Left cardiac atrium (tissue), 4 donors: ENCODE results near the gene AP4S1. TPM values are rescaled to one million over a fixed set of nuclear protein-coding genes. Genes with fewer than 3 reads are reported as not detected.

ENCODE experiments used
- ATAC-seq, 2 donors: fragments of 200-7000 bp; cut with Tn5 transposase; one replicate each; pipeline ENCODE4 v1.9.1; 2020; ENCODE audit warnings: mild to moderate bottlenecking in 2 of 2, moderate library complexity in 2 of 2
- DNase-seq: peaks from one replicate; pipeline ENCODE4 v3.0.0-alpha.2; 2020
- intact Hi-C, 2 donors: fragments of 100-400 bp; cut with DNase I; formaldehyde crosslinking; loops; one replicate each; pipeline versions ENCODE4 v1.14.1 to v1.15.1; 2022 to 2023
- total RNA-seq, 2 donors: library from RNA; stranded (reverse); fragmentation: NEBNext Ultra II Directional; extraction: Animal tissue kit (Norgen Biotek cat#: 25700); gene quantifications; one replicate each; pipeline ENCODE4 v1.2.1, GENCODE V29; 2021
- donor health status: DM: no; HTN: yes; CAD: no.
- donor health status: DM: no; HTN: yes; CAD: no; lungs with severe emphysema.
- donor health status: DM: yes; HTN: yes; CAD: no.
- donor health status: Dilated cardiomyopathy.

AP4S1 gene
- total RNA-seq, 2 donors from 2014 or later = 6.3 to 7.5 TPM

DNA sequence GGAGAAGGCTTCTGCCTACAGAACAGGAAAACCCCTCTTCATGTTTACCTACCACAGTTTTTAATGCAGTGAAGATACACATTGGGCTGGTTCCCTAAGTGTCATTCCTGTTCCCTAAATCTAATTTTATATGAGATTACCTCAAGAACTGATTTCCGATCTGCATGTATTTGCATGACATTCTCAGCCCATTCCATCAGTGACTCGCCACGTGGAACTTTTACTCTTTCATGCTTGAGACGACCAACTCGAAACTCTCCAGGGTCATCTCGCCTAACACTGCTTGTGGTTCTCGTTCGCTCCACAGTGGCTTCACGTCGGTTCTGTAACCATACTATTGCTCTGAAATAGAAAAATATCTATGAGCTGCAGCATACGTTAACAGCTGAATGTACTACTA is 83.8 kb downstream of the AP4S1 start:
- intact Hi-C loops = loop anchor here in 1 of 2 donors (5.0 kb wide), 1 partner anchor 33 kb away; no protein-coding TSS in a partner anchor
- DNase-seq (no peak), ATAC-seq (no peak)

DNA sequence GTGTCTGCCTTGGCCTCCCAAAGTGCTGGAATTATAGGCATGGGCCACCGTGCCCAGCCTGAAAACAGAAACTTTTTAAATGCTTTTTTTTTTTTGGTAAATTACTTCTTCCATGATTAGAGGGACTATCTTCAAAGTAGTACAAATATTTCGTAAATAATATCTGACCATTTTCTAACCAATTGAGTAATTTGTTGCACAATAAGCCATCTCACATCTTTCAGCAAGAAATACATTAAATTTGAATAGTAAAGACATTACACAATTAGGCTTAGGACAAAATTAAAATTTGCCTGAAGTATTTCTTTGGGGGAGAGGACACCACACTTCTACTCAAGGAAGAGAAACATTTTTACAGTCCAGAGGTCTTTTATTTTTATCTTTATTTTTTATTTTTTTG is 85.4 kb downstream of the AP4S1 start:
- ATAC-seq (no peak), DNase-seq (no peak)
- intact Hi-C loops = loop anchor here in 1 of 2 donors (5.0 kb wide), 1 partner anchor 36 kb away; no protein-coding TSS in a partner anchor

DNA sequence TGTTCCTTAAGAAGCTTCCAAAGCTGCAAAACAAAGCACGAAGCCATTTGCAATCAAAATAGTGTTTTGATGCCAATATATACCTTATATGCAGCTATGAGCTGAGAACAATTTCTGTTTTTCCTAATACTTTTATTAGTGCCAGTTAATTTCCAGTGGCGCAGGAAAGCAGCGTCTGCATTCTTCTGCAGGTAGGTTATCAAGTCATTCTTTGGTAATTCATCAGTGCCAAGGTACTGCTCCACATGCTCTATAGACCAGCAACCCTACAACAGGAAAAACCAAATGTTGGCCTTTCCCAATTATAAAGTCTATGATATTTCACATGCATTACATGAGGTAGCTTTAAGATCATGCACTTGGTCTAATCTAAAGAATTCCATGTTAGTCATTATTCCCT is 88.3 kb downstream of the AP4S1 start:
- ATAC-seq (no peak), DNase-seq (no peak)
- intact Hi-C loops = loop anchor here in 1 of 2 donors (5.0 kb wide), 1 partner anchor 34 kb away; no protein-coding TSS in a partner anchor

DNA sequence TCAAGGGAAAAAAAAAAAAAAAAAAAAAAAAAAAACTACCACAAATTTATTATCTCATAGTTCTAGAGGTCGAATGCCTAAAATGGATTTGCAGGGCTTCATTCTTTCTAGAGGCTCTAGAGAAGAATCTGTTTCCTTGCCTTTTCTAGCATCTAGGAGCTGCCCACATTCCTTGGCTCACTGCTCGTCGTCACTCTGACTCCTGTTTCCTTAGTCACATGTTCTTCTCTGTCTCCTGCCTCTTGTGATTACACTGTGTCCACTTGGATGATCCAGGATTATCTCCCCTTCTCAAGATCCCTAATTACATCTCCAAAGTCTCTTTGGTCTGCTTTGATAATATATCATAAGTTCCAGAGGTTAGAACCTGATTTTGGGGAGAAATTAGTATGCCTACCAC is 93.4 kb downstream of the AP4S1 start:
- DNase-seq (no peak), ATAC-seq (no peak)
- intact Hi-C loops = no loop called here

DNA sequence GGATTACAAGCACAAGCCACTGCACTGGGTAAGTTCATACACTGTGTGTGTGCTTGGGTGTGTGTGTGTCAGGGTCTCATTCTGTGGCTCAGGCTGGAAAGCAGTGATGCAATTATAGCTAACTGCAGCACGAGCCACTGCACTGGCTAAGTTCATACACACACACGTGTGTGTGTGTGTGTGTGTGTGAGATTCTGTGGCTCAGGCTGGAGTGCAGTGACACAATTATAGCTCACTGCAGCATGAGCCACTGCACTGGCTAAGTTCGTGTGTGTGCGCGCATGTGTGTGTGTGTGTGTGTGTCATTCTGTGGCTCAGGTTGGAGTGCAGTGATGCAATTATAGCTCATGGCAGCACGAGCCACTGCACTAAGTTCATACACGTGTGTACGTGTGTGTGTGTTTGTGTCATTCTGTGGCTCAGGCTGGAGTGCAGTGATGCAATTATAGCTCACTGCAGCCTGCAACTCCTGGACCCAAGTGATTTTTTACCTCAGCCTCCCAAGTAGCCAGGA is 96.7 kb downstream of the AP4S1 start:
- no peak for DNase-seq
- ATAC-seq = no peak
- intact Hi-C loops = no loop called here

DNA sequence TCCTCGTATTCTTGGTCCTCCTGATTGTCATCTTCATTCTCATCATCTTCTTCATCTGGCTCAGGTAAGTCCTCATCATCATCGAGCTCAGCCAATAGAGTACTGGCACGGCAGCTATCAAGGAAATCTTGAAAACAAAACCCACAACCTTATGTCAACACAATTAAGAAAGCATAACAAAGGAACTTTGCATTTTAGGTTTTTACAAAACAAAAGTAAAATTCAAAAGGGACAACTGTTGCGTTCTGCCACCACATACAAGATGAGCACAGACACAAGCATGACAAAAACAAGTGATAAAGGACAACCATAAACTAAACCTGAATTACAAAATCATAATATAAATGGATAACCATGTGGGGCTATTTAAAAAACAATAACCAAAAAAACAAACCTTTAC is 97.5 kb downstream of the AP4S1 start:
- no peak for ATAC-seq
- intact Hi-C loops = no loop called here
- DNase-seq = no peak

DNA sequence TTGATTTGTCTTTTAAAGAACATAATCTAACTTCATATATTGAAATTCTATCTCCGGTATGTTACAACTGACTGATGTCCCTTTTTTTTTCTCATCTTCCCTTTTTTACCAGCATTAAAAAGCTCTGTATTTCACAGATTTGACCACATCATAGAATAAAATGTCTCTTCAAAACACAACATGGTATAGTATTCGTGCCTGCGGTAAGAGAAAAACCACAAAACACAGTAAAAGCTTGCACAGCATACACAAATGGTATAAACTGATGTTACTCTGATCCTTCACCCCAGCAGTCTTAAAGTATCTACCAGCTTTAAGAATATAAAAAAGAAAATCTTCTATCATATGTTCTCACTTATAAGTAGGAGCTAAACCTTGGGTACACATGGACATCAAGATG is 98.7 kb downstream of the AP4S1 start:
- DNase-seq = no peak
- intact Hi-C loops = no loop called here
- ATAC-seq = no peak

DNA sequence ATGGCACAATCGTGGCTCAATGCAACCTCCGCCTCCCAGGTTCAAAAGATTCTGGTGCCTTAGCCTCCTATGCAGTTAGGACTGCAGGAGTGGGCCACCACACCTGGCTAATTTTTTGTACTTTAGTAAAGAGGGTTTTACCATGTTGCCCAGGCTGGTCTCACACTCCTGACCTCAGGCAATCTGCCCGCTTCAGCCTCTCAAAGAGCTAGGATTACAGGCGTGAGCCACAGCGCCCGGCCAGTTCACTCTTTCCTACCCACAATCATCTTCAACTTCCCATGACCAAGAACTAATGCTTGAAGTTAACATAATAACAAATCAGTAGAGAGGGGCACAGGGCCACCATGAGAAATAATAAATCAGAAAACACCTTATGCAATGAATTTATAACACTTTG is 99.8 kb downstream of the AP4S1 start:
- ATAC-seq (no peak), DNase-seq (no peak)
- intact Hi-C loops = no loop called here

DNA sequence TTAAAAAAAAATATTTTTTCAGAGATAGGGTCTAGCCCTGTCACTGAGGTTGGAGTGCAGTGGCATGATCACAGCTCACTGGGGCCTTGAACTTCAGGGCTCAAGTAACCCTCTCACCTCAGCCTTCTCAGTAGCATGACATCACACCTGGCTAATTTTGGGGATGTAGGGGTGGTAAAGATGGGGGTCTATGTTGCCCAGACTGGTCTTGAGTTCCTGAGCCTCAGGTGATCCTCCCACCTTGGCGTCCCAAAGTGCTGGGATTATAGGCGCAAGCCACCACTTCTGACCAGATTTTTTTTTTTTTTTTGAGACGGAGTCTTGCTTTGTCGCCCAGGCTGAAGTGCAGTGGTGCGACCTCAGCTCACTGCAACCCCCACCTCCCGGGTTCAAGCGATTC is 101.2 kb downstream of the AP4S1 start:
- intact Hi-C loops = no loop called here
- DNase-seq (no peak), ATAC-seq (no peak)

DNA sequence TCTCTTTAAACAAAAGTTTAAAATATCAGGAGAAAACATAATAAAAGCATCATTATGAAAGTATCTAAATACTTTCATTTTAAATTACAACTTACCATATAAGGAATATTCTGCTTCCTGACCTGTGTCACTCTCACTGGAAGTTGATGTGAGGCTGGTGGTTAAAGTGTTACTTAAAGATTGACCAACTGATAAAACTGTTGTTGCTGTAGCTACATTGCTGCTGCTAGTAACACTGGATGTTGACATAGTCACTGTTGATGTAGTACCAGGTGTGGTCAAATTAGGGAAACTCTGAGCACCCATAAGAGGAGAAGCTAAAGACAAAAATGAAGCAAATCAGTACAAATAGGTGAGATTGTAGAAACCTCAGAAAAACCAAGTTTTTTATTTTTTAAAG is 102.2 kb downstream of the AP4S1 start:
- DNase-seq (no peak), ATAC-seq (peak in 1 of 2 donors; percentile 41)
- intact Hi-C loops = no loop called here

DNA sequence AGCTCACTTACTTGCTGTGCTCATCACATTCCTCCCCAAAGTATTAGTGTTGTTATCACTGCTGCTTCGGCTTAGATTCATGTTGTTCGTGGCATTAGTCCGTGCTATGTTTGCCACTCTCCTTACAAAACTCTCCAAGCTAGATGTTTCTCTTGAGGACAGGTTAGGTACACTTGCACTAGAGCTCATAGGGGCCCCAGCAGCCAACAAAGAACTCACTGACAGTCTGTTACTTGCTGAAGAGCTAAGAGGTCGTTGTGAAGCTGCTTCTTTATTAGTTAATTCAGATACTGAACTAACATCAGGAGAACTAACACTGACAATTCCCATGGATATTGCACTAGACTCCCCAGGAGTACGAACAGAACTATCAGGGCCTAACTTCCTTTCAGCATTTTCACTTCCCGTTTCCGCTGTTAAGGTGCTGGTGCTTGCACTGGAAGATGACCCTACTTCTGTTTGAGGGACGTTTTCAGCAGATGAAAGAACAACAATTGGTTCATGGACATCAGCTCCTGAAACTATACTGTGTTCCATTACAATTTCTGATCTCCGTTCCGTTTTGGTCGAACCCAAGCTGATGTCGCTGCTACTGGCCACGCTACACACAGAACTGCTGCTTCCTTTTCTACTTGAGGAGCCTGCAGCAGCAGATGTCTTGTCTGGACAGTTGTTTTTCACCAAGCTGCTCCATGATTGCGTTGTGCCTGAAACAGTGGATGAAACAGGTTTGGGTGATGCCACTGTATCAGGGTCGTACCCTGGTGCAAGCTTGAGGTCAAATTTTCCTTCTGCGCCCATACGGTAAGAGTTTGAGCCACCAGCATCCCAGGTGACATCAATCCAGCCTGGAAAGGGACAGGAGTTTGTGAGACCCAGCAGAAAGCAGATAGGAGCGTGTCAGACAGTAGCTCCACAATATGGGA is 103.4 kb downstream of the AP4S1 start:
- no peak for ATAC-seq
- DNase-seq = no peak
- intact Hi-C loops = no loop called here

DNA sequence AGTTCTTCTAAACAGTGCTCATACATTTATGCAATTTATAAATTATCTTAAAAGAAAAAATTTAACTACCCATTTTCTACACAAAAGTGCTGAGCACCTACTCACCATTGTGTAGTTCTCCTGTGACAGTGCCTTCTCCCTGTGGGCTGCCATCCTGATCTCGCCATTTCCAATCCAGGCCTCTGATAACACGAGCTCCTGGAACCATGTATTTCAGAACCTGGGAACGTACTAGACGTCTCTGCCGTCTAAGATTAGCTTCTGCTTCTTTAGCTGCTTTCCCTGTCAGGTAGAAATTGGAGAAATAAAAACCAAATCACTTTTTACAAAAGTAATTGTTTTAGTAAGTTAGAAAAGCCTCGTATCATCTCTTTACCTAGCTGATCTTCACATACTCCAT is 107.7 kb downstream of the AP4S1 start:
- ATAC-seq = no peak
- intact Hi-C loops = loop anchor here in 1 of 2 donors (10.0 kb wide), 1 partner anchor 222 kb away; no protein-coding TSS in a partner anchor
- DNase-seq = no peak

DNA sequence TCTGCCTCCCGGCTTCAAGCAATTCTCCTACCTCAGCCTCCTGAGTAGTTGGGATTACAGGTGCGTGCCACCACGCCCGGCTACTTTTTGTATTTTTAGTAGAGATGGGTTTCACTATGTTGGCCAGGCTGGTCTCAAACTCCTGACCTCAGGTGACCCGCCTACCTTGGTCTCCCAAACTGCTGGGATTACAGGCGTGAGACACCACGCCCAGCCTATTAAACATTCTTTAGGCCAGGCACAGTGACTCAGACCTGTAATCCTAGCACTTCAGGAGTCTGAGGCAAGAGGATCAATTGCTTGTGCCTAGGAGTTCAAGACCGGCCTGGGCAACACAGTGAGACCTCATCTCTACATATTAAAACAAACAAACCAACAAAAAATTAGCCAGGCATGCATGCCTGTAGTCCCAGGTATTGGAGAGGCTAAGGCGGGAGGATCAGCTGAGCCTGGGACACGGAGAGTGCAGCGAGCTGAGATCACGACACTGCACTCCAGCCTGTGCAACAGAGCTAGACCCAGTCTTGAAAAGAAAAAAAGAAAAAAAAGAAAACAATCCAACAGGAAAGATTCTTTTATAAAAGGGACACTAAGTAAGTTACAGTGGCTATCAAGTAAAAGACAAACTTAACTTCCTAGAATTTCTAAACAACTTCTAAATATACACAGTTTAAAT is 111.9 kb downstream of the AP4S1 start:
- intact Hi-C loops = loop anchor here in 1 of 2 donors (10.0 kb wide), 1 partner anchor 217 kb away; no protein-coding TSS in a partner anchor
- DNase-seq (no peak), ATAC-seq (no peak)

DNA sequence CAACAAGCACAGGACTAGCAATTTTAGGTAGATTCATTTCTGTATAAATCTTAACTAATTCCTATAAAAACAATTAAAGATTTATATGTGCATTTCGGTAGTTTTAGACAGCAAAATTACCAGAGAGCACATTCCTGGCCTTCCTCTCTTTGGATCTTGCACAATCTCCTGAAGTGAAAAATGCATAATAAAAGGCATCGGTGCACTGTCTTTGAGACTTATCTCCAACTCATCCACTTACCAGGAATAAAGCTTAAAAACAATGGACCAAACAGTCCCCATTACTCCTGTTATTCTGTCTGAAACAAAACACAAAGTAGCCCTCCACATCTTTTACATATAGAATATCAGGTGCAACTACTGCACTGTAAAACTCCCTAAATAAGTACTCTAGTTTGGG is 112.9 kb downstream of the AP4S1 start:
- DNase-seq (no peak), ATAC-seq (no peak)
- intact Hi-C loops = loop anchor here in 1 of 2 donors (10.0 kb wide), 1 partner anchor 216 kb away; no protein-coding TSS in a partner anchor

DNA sequence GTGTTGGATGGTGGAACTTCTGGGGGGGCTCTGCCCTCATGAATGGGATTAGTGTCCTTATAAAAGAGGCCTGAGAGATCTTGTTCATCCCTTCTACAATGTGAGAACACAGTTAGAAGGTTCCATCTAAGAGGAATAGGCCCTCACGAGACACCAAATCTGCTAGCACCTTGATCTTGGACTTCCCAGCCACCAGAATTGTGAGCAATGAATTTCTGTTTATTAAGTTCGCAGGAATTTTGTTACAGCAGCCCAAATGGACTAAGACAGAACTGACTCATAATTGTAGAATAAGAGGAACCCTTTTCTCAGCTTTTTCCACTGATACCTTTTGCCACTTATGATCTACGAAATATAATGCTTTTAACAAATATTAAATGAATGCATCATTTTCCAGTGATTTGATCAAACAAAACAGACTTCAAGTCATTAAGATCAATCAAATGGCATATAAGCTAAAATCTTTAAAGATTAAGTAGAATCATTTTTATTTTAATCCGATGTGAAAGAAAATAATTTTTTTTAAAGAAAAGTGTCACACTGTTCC is 113.9 kb downstream of the AP4S1 start:
- DNase-seq = no peak
- ATAC-seq = no peak
- intact Hi-C loops = loop anchor here in 1 of 2 donors (10.0 kb wide), 1 partner anchor 215 kb away; no protein-coding TSS in a partner anchor

DNA sequence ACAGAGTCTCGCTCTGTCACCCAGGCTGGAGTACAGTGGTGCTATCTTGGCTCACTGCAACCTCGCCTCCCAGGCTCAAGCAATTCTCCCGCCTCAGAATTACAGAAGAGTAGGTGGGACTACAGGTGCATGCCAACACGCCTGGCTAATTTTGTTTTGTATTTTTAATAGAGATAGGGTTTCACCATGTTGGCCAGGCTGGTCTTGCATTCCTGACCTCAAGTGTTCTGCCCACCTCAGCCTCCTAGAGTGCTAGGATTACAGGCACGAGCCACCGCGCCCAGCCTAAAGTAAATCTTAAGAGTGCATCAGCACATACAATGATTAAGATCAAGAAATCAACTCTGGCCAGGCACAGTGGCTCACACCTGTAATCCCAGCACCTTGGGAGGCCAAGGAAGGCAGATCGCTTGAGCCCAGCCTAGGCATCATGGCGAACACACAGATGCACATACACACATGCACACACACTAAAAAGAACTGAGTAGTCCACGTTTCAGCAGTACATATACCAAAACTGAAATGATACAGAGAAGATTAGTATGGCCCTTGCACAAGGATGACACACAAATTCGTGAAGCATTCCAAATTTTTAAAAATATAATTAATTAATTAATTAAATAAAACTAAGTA is 117.1 kb downstream of the AP4S1 start:
- ATAC-seq (no peak), DNase-seq (no peak)
- intact Hi-C loops = loop anchor here in 1 of 2 donors (5.0 kb wide), 1 partner anchor 35 kb away; no protein-coding TSS in a partner anchor
